HG03108 (cell line): ENCODE measurements around the gene DHX58.
"Not testable (repeated sequence)": the region's sequence is repeated elsewhere in the genome, so short reads cannot be mapped to it uniquely, and the experiment has no call there.

Experiments used
- ATAC-seq: cut with Tn5 transposase; IDR thresholded peaks from one replicate; pipeline ENCODE4 v1.9.1; 2021; ENCODE audit warnings: moderate library complexity; ENCODE audit not compliant: unreplicated experiment

The DHX58 gene

DNA sequence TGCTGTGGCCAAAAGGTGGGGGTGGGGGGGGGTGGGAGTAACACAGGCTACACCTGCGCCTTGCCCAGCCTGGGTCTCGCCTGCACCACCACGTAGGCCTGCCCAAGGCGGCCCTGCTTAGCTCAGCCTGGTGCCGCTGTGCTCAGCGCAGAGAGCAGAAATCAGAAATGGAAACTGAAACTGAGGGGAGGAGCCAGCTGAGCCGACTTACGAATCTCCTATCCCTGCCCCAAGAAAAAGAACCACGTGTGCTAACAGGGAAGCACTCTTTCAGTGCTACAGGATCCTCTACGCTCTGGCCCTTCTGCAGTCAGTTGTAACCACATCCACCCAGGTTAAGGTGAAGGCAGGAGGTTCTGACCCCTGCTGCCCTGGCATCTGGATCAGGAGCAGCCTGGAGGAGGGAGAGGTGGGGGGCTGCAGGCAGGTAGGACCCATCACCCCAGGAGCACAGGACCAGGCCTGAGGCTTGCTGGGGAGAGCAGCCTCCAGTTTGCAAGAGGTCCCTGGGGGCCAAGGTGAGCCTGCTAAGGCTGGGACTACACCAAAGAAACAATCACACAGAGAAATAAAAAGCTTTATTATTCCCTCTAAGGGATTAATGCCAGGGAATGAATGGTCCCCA lies at the start of gene DHX58:
Gene DHX58 (minus strand): TSS at position 163 of the 625 bp plus-strand sequence. CDS start 822 bp downstream, outside the sequence.
- peak; percentile 55 for ATAC-seq

DNA sequence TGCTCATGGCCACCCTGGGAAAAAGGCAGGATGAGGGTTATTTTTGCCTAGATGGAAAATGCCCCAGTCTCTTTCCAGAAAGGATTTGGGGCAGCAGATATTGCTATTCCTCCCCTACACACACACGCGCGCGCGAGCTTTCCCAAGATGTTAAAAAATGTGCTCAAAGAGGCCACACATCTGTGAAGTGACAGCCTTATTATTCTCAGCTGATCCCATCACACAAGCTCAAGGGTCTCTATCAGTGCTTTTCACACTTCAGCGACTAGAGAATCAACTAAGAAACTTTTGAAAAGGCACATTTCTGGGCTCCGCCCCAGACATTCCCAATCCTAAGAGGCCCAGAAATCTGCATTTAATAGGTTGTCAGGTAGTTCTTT lies 48.0 kb upstream of the DHX58 start:
- no peak for ATAC-seq

DNA sequence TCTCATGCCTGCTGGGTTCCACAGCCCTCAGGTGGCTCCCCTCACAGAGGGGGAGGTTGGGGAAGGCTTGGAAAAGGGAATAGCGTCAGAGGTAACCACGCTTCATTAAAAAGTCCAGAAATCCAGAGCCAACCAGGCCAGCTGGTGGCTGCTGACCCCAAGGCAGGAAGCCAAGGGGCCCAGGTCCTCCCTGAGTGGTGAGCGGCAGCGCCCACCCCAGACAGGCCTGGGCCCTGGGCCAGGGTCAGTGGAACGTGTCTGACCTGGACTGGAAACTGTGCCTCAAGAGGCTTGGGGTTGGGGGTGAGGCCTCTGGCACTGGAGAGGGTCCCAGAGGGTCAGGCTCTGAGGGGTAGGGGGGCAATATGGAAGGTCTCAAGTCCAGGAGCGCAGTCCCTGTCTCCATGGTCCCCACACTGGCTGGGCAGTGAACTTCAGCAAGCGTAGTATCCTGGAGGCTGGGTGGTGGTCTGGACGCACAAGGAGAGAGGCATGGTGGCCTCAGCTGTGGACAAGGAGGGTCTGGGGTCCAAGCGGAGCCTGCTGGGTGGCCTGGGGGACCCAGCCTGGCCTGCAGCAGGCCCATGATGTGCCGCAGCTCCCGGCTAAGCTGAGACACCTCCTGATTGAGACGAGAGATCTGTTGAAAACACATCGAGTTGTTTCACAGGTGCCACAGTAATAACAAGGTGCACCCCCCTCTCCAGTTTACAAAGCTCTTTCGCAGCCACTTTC lies 47.4 kb upstream of the DHX58 start:
- no peak for ATAC-seq

DNA sequence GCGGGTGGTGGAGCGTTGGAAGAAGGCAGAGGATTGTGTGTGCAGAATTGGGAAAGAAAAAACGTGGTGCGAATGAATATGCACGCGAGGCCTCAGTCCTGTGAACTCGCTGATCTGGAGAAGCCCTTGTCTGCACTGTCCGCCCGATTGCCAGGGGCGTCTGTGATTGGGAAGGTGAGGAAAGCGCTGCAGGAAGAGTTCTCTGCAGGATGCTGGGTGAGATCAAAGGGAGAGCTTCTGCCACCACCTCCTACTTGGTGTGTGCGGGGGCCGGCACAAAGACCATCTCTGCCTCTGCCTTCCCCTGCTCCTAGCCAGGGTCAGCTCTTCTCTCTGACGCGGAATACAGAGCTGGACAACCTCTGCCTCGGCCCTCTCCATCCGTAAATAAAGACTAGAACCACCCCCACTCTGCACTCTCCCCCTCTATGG lies 43.1 kb upstream of the DHX58 start:
- no peak for ATAC-seq

DNA sequence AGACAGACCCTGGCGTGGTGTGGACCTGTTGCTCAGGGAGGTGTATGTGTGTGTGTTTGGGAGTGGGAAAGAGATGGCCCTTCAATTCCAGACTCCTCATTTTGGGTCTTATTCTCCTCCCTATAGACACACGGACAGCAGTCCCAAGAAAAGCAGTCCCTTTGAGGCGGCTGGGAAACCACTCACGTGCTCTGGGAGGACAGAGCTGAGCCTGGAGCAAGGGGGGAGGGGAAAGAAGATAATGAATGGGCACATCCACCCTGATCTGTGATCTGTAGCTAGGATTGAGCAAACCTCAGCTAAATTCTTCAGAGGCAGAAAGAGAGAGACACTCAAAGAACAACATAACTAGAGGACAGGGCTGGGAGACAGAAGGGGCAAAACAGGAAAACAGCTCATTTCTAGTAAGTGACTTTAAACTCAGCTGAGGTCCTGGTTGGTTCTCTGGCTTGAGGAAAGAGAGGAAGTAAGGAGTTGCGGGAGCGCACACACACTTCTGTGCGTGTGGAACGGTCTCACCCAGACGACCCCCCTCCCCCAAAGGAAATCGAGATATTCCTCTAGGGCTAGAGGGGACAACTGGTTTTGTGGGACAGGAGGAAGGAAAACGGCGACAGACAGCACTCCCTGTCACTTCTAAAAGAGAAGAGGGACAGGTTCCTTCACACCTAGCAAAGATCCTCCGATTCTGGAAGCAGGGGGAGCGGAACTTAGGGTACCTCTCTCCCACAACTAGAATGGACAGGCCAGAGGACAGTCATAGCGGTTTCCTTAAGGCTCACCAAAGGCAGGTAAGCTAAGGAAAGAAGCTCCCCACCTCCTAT lies 41.6 kb upstream of the DHX58 start:
- ATAC-seq = no peak

DNA sequence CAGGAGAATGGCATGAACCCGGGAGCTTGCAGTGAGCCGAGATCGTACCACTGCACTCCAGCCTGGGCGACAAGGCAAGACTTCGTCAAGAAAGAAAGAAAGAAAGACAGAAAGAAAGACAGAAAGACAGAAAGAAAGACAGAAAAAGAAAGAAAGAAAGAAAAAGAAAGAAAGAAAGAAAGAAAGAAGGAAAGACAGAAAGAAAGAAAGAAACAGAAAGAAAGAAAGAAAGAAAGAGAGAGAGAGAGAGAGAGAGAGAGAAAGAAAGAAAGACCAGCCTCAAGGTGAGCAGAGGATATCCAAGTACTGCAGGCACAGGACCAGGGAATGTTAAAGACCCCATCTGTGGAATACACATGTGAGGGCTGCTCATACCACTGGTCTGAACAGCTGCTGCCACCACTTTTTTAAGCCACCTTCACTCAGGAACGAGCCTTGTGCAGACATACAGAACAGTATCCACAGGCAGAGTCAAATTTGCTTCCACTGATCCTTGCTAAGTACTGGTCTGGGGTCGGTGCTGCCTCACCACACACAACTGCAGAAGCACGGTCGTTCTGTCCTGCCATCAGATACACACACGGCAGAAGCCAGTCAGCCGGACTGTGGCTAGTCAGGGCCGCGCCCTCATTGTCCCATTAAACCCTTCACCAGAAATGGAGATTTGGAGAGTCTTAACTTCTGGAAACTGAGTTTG lies 34.5 kb upstream of the DHX58 start:
- no peak for ATAC-seq

DNA sequence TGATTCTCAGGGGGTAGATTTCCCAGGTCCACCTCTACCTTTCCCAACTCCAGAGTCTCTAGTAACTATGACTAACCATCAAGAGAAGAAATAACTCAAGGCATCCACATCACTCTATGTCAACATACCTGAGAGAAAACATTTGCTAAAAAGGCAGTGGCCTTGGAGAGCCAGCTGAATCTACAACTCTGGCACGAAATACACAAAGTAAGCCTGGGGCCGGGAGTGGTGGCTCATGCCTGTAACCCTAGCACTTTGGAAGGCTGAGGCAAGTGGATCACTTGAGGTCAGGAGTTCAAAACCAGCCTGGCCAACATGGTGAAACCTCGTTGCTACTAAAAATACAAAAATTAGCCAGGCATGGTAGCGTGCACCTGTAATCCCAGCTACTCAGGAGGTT lies 30.6 kb upstream of the DHX58 start:
- ATAC-seq = not testable (repeated sequence)

DNA sequence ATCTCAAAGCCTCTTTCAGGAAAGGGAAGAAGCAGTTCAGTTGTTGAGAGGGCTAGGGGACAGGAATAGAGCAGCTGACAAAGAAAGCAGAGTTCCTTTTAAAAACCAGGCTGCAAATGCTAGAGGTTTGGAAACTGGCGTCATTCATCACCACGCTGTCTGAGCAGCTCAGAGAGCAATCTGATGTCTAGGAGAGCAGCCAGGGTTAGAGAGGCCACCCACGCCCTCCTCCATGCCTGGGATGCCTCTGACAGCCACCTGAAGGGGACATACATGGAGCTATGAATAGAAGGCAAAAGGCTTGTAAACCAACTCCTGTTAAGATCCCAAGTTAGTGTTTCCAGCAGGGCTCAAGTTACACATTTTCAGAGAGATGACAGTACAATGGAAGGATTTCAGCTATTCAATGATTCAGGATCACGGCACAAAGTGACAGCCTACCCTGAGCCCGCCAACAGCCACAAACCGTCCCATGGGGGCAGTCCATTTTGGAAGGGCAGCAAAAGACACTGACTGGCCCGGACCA lies 29.9 kb upstream of the DHX58 start:
- ATAC-seq = no peak

DNA sequence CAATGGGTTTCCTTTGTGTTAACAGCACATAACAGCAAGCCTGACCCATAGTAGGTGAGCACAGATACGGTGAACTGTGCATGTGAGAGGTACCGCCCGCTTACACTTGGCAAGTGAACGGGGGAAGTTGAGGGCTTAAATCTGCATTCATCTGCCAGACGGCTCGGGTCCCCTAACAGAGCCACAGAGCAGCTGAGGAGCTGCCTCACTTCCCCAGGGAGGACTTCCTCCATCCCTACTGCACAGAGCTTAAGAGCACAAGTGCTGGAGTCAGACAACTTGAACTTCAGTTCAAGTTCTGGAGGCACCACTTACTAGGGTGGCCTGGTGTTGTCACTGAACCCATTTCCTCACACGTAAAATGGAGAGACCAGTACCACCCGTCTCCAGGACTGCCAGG lies 28.9 kb upstream of the DHX58 start:
- no peak for ATAC-seq

DNA sequence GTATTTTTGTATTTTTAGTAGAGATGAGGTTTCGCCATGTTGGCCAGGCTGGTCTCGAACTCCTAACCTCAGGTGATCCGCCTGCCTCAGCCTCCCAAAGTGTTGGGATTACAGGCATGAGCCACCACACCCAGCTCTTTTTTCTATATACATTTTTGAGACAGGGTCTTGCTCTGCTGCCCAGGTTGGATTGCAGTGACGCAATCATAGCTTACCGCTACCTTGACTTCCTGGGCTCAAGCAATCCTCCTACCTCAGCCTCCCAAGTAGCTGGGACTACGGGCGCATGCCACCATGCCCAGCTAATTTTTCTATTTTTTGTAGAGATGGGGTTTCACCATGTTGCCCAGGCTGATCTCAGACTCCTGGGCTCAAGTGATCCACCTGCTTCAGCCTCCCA lies 28.2 kb upstream of the DHX58 start:
- not testable (repeated sequence) for ATAC-seq

DNA sequence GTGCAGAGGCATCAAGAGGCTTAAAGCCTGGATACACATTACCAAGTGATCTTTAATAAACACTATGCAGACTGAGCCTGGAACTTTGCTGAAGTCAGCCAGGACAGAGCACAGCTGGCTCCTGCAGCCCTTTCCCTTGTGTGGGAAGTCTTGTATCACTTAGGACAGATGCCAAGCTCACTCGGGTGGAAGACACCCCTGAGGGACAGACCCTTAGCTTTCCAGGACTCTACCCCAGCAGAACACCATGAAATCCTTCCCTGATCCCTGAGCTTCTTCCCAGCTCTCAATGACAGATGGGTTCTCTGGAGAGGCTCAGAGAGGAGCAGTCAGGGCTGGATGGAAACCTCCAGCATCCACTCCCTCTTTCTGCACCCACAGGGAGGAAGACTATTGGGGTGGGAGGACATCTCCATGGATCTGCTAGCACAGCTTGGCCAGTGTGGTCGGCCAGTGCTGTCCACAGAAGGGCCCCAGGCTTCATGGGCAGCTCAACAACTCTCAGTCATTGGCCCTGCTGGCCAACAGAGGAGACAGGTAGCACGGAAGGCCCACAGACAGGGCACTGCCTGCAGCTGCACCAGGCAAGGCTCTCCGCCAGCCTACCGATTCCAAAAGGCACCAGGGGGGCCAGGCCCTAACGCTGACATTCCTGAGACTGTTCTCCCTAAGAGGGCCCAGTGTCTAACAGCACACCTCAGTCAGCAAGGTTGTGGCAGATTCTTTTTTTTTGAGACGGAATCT lies 26.4 kb upstream of the DHX58 start:
- no peak for ATAC-seq

DNA sequence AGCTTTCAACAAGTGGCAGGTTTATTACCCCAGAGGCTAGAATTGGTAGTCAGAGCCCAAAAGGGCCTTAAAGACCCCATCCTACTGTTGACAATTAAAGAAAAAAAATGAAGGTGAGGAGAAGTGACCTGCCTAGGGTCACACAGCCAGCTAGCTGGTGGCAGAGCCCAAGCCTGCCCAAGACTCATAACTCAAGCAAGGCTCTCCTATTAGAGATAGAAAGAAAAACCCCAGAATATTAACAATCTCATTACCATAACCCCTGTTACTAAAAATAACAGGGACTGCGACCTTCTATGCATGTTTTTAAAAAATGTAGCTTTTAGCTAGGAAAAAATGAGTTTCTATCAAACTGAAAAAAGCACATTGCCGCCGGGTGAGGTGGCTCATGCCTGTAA lies 24.1 kb upstream of the DHX58 start:
- ATAC-seq = no peak

DNA sequence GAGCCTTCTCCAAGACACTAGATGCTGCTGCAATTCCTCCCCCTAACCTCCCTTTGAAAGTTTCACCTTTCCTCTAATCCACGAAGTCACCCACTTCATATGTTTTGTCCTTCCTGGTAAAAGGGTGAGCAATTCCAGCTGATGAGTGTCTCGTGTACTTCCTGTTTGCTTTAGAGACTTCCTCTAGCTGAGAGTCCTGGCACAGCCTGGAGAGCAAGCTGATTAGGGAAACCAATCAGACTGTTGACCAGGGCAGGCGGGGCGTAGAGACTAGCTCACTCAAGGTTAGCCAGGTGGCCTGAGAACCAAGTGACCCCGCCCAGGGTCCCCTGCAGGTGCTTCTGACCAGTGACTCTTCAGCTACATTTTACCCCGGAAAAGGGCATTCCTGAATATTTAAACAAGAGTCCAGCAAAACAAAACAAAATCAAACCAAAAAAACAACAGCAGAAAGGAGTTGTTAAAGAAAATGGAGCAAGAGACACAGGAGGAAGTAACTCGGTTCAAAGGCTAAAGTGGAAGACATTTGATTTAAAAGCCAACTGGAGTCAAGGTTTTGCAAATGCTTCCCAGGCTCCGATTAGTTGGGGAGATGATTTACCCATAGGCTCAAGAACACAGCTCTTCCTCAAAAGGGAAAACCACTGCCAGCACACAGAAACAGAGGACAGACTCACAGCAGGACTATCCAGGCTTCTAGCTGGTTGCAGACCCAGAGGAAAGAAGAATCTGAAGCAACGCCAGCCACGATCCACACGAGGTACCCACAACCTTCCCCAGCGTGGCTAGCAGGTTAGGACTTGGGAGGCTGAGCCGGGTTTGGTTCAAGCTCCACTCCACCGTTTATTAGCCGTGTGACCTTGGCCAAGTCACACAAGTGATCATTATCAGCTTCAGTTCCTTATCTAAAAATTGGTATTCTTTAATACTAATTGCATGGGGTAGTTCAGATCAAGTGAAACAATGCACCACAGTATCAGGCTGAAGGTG lies 23.4 kb upstream of the DHX58 start:
- no peak for ATAC-seq

DNA sequence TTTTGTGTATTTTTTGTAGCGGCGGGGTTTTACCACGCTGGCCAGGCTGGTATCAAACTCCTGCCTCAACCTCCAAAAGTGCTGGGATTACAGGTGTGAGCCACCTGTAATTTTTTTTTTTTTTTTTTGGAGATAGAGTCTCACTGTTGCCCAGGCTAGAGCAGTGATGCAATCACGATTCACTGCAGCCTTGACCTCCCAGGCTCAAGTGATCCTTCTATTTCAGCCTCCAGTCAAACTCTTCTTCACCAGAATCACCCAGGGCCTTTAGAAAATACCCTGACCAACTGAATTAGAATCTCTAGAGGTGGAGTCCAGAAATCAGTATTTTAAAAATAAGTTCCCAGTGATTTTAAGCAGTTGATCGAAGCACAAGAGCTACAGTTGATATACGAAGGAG lies 22.6 kb upstream of the DHX58 start:
- no peak for ATAC-seq

DNA sequence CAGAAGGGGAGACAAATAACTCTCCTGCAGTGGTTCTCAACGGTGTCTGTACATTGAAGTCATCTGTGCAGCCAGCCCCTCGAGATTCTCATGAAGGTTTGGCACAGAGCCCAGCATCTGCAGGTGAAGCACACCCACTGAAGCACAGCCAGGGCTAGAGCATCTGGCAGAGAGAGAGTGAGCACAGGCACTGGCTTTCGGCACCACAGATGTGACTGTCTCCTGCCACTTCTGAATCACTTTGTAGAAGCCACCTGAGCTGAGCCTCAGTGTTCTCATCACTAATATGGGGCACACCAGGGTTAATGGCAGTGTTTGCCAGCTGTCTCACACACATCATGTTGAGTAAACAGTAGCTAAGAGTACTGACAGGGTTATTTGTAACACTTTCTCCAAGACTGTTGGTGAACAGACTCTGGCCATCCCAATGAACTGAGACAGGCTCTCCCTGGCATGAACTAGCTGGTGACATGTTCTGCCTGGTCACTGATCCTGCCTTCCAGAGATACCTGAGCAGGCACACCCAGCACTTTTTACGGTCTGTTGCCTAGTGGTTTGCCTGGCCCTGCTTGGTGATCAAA lies 21.0 kb upstream of the DHX58 start:
- peak; percentile 50 for ATAC-seq

DNA sequence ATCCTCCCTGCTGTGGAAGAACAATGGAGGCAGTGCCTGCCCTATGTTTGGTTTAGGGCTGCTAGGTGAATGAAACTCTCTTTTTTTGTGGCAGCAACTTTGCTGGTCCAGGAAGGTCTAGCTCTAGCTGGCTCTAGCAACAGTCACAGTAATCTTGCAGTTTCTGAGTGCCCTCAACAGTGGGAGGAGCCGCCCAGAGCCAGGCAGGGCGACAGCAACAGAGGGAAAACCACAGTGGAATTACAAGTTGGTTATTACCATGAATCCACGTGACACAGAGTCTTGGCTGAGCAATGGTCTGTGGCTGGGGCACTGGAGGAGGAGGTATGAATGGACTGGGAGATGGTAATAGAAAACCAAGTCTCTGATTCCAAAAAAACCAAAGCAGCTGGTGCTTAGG lies 20.4 kb upstream of the DHX58 start:
- ATAC-seq = peak; percentile 44

DNA sequence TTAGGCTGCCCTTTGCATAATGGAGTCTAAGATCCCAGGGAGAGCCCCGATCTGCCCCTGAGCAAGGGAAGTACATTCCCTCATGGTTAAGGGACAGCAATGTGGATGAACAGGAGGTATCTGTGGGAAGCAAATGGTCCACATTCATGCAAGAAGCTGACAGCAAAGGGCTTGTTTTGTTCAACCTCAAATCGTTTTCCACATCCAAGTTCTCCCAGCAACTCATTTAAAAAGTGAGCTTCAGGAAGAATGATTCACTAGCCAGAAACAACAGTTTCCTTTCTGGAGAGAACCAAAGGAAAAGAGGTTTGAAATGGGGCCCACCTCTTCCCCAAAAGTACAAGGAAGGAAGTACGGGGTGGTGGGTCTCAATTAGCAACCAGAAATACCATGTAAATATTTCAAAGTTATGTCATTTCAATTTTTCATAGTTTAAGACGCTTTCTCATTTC lies 19.5 kb upstream of the DHX58 start:
- ATAC-seq = no peak

DNA sequence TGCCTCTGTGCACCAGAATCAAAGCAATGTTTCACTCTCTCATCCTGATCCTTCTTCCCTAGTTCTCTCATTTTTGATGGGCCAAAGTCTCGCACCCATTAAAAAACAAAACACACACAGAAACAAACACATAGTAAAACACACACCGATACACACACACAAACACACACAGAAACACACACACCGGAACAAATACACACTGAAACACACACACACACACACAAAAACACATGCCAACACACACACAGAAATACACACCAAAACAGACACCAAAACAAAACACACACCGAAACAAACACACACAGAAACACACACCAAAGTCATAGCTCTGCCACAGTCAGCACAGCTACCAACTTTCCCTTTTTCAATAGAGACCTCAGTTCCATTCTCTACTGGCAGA lies 18.7 kb upstream of the DHX58 start:
- no peak for ATAC-seq
